Progenitor cell of endocrine pancreas (in vitro differentiated cells): ENCODE measurements around the gene PTPRZ1. TPM values are rescaled to one million over a fixed set of nuclear protein-coding genes. Genes with fewer than 3 reads are reported as not detected.

ENCODE experiments used
- DNase-seq: peaks from one replicate; pipeline ENCODE4 v3.0.0; 2021; ENCODE audit warnings: low spot score; ENCODE audit not compliant: unreplicated experiment
- H3K27ac Mint-ChIP-seq: 2 replicates; pipeline ENCODE4 v1.8.0; 2021; ENCODE audit warnings: mild to moderate bottlenecking, moderate library complexity, mixed read lengths
- H3K27me3 Mint-ChIP-seq: 2 replicates; pipeline ENCODE4 v1.8.0; 2021; ENCODE audit warnings: mixed read lengths
- H3K36me3 Mint-ChIP-seq: 2 replicates; pipeline ENCODE4 v1.8.0; 2022; ENCODE audit warnings: mixed read lengths; ENCODE audit not compliant: insufficient read depth
- H3K4me1 Mint-ChIP-seq: 2 replicates; pipeline ENCODE4 v1.8.0; 2021; ENCODE audit warnings: low read depth, mixed read lengths
- H3K4me3 Mint-ChIP-seq: 2 replicates; pipeline ENCODE4 v1.8.0; 2021; ENCODE audit warnings: low read depth, mild to moderate bottlenecking, moderate library complexity, mixed read lengths
- H3K9me3 Mint-ChIP-seq: 2 replicates; pipeline ENCODE4 v1.8.0; 2021; ENCODE audit warnings: low read depth, mixed read lengths
- total RNA-seq: library from RNA; stranded (reverse); gene quantifications from 2 replicates; pipeline ENCODE4 v1.2.1, GENCODE V29; 2021
- TF ChIP-seq, protein P1 (sequence below): fragments of 200-600 bp; sonication (generic); IDR thresholded peaks from one replicate; pipeline ENCODE4 v1.5.0; 2021; ENCODE audit warnings: antibody characterized with exemption, mild to moderate bottlenecking; ENCODE audit not compliant: unreplicated experiment

Gene PTPRZ1
- total RNA-seq, 1 donor from 2014 or later: 0.74 TPM

DNA sequence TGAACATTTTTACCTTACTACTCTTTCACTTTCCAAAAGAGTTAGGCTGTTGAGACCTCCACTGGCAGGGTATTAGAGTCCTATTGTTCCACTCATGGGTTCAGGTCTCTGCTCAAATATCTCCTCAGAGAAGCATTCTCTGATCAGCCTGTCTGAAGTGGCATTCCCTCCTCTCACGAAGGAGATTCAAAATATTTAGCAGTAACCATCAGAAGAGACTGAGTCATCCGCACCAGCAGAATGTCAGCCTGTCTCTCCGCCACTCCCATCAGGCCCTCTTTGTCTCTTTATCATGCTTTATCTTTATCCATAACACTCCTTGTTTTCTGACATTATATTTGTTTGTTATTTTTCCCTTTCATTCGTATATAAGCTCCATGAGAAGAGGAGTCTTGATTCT is 192.0 kb downstream of the PTPRZ1 start:
- peaks cover 2% of the 10 kb centered on the region for H3K4me1 Mint-ChIP-seq
- no peaks in the 10 kb centered on the region for H3K36me3 Mint-ChIP-seq
- no peak overlapping the region for H3K27ac Mint-ChIP-seq
- DNase-seq: no peak
- no peak overlapping the region for H3K4me3 Mint-ChIP-seq
- TF ChIP-seq, protein P1, sequence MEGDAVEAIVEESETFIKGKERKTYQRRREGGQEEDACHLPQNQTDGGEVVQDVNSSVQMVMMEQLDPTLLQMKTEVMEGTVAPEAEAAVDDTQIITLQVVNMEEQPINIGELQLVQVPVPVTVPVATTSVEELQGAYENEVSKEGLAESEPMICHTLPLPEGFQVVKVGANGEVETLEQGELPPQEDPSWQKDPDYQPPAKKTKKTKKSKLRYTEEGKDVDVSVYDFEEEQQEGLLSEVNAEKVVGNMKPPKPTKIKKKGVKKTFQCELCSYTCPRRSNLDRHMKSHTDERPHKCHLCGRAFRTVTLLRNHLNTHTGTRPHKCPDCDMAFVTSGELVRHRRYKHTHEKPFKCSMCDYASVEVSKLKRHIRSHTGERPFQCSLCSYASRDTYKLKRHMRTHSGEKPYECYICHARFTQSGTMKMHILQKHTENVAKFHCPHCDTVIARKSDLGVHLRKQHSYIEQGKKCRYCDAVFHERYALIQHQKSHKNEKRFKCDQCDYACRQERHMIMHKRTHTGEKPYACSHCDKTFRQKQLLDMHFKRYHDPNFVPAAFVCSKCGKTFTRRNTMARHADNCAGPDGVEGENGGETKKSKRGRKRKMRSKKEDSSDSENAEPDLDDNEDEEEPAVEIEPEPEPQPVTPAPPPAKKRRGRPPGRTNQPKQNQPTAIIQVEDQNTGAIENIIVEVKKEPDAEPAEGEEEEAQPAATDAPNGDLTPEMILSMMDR: no peak
- no peaks in the 10 kb centered on the region for H3K9me3 Mint-ChIP-seq
- no peaks in the 10 kb centered on the region for H3K27me3 Mint-ChIP-seq

DNA sequence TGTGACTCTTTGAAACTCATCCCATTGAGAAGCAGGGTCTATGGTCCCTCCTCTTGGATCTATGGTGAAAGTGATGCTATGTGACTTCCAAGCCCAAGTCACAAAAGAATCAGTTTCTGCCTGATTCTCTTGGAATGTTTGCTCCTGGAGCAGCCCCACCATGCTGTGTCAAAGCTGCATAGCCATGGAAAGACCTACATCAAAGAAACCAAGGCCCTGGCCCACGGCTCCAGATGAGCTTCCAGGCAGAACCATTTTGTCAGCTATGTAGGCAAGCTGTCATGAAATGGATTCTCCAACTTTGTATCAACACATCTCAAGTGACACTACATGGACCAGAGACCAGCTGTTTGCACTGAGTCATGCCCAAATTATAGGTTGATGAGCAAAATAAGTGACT is 194.1 kb downstream of the PTPRZ1 start:
- Mint-ChIP-seq H3K27me3 (no peaks in the 10 kb centered on the region), H3K27ac (no peak overlapping the region), H3K4me1 (peaks cover 2% of the 10 kb centered on the region), H3K9me3 (no peaks in the 10 kb centered on the region), H3K4me3 (no peak overlapping the region), H3K36me3 (no peaks in the 10 kb centered on the region)
- no peak for DNase-seq
- TF ChIP-seq, protein P1: no peak

DNA sequence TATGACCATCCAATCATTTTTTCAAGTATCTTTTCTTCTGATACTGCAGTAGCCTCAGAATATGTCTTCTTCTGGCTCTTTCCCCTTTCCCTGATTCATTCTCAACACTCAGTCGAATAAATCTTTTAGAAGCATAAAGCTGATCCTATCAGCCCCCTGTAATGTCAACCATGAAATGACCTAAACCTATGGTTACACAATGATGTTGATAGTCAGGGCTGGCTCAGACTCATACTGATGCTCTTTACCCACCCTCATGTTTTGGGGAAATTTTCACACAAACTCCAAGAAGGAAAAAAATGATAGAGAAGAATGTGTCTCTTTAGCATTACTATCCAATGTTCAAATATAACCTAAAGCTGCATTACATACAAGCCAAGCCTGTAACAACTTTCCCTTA is 195.1 kb downstream of the PTPRZ1 start:
- H3K27ac Mint-ChIP-seq: no peak overlapping the region

DNA sequence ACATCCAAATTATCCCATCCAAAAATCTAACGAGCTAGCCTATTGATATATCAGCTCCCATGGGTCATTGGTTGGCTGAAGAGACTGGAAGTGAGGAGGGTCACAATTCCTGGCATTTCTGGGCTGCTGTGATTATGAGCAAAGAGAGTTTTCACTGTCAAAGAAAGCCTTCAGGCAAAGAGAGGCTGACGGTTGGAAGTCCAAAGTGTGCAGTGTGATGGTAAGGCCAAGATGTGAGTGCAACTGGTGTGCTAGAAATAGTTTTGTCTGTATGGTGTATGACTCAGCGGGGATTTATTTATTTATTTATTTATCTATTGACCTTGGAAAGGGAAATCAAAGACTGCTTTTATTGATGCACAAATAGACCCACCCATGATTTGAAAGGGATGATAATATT is 196.0 kb downstream of the PTPRZ1 start:
- TF ChIP-seq, protein P1: no peak
- Mint-ChIP-seq H3K27ac (peak overlapping the region; percentile 61), H3K27me3 (no peaks in the 10 kb centered on the region), H3K4me3 (no peak overlapping the region), H3K36me3 (peaks cover 4% of the 10 kb centered on the region), H3K4me1 (peaks cover 2% of the 10 kb centered on the region), H3K9me3 (no peaks in the 10 kb centered on the region)
- DNase-seq: no peak

More for the DNA sequence above, 195.1 kb downstream of the PTPRZ1 start:
- Mint-ChIP-seq H3K9me3 (no peaks in the 10 kb centered on the region), H3K4me3 (no peak overlapping the region), H3K36me3 (no peaks in the 10 kb centered on the region), H3K4me1 (peaks cover 2% of the 10 kb centered on the region), H3K27me3 (no peaks in the 10 kb centered on the region)
- TF ChIP-seq, protein P1: no peak
- no peak for DNase-seq

DNA sequence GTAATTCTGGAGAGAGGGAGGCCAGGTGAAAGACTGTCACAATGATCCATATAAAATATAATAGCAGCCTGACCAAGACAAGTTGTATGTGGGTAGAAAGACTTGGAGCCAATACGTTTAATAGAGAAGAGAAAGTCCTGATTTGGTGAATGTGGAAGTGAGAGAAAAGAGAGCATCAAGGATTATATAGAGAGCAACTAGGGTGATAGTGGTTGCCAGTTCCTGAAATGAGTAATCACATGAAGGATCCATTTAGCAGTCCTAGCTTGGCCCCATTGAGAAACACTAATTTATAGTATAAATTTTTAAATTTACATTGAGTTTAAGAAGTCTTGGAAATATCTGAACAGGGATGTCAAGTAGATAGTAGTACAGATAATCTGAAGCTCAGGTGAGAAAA is 197.1 kb downstream of the PTPRZ1 start:
- peaks cover 2% of the 10 kb centered on the region for H3K4me1 Mint-ChIP-seq
- no peaks in the 10 kb centered on the region for H3K27me3 Mint-ChIP-seq
- TF ChIP-seq, protein P1: no peak
- peaks cover 13% of the 10 kb centered on the region for H3K36me3 Mint-ChIP-seq
- no peak overlapping the region for H3K4me3 Mint-ChIP-seq
- no peak for DNase-seq
- H3K27ac Mint-ChIP-seq: no peak overlapping the region
- H3K9me3 Mint-ChIP-seq: no peaks in the 10 kb centered on the region
